GM23248 (cell line): Measurements from ENCODE around the gene FLT3.

Experiments
- EZH2 ChIP-seq: fragments of 200-600 bp; sonication (generic); IDR thresholded peaks from 2 replicates; pipeline ENCODE4 v1.6.1; 2018; ENCODE audit warnings: antibody characterized with exemption, mild to moderate bottlenecking; ENCODE audit not compliant: insufficient read depth, poor library complexity, severe bottlenecking
- EZH2phosphoT487 ChIP-seq: fragments of 200-600 bp; sonication (generic); IDR thresholded peaks from 2 replicates; pipeline ENCODE4 v1.6.1; 2018; ENCODE audit warnings: antibody characterized with exemption, moderate library complexity, mild to moderate bottlenecking, low read depth; ENCODE audit not compliant: insufficient read depth

DNA sequence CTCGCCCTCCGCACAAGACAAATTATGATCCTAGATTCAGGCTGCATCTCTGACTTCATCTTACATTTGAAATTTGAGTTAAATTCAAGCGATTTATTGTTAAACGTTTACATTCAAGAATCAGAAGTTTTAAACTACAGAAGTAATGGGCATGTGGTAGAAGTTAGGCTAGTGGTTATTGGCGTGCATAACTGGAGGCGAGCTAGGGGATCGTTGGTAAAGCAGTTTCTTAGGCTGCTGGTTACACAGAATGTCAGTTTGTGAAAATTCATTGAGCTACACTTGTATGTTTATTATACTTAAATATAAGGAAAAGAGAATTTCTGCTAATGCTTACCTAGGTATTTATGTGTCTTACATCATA, 130.5 kb downstream of the FLT3 start:
- peak; percentile 93 for TF ChIP-seq EZH2
- no peak for TF ChIP-seq EZH2phosphoT487
